ENCODE data around the gene NEURL3. TPM values are rescaled to one million over a fixed set of nuclear protein-coding genes. Genes with fewer than 3 reads are reported as not detected.

Gene NEURL3
- total and polyA plus RNA-seq, 7 donors = 0.36 to 6.4 (median 3.5) TPM; not detected in 3

- WGBS, 2 donors = 94 to 98% methylated on average over 4 of the region's 4 CpGs
- H3K4me3 ChIP-seq = no peak overlapping the region
- TF ChIP-seq, protein P1, sequence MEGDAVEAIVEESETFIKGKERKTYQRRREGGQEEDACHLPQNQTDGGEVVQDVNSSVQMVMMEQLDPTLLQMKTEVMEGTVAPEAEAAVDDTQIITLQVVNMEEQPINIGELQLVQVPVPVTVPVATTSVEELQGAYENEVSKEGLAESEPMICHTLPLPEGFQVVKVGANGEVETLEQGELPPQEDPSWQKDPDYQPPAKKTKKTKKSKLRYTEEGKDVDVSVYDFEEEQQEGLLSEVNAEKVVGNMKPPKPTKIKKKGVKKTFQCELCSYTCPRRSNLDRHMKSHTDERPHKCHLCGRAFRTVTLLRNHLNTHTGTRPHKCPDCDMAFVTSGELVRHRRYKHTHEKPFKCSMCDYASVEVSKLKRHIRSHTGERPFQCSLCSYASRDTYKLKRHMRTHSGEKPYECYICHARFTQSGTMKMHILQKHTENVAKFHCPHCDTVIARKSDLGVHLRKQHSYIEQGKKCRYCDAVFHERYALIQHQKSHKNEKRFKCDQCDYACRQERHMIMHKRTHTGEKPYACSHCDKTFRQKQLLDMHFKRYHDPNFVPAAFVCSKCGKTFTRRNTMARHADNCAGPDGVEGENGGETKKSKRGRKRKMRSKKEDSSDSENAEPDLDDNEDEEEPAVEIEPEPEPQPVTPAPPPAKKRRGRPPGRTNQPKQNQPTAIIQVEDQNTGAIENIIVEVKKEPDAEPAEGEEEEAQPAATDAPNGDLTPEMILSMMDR (IDR thresholded peaks at IDR 0.05) = no peak
- TF ChIP-seq EP300 (IDR thresholded peaks at IDR 0.05) = no peak
- TF ChIP-seq POLR2A (IDR thresholded peaks at IDR 0.05) = no peak
- no peak for TF ChIP-seq POLR2AphosphoS5 (IDR thresholded peaks at IDR 0.05)
- peaks cover 0 to 22% (median 17%) of the 10 kb centered on the region in 4 donors for H3K4me1 ChIP-seq
- intact Hi-C loops (cut with DNase I) = no loop called here
- DNase-seq = no peak
- H3K27ac ChIP-seq = no peak overlapping the region
- H3K9me3 ChIP-seq = peaks cover 0 to 1% (median 0%) of the 10 kb centered on the region in 4 donors
- no peaks in the 10 kb centered on the region for H3K36me3 ChIP-seq
- no peaks in the 10 kb centered on the region for H3K27me3 ChIP-seq
Measured at GRCh38 chr2:96512341-96512740, 7.2 kb upstream of the NEURL3 start.

DNA sequence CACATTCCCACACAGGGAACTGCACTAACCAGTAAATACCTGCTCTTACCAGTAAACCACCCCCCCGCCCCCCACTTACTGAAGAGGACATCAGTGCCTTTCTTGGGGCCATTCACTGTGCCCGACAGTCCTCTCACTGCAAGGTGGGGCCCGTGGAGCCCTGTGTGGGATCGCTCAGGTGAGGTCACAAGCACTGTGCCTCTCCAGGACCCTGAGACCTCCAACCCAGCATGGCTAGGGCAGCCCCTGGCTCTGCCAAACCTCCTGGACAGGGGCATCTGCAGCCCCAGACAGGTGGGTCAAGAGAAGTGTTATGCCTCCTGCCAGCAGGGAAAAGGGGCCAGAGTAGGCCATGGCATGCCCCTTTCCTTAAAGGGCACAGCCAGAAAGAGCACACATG lies 6.7 kb upstream of the NEURL3 start:
- TF ChIP-seq POLR2AphosphoS5 (IDR thresholded peaks at IDR 0.05) (no peak), EP300 (IDR thresholded peaks at IDR 0.05) (no peak), POLR2A (IDR thresholded peaks at IDR 0.05) (no peak)
- TF ChIP-seq, protein P1 (IDR thresholded peaks at IDR 0.05) = no peak
- Histone ChIP-seq H3K36me3 (no peaks in the 10 kb centered on the region), H3K27me3 (no peaks in the 10 kb centered on the region), H3K4me3 (no peak overlapping the region), H3K9me3 (no peaks in the 10 kb centered on the region), H3K27ac (no peak overlapping the region), H3K4me1 (peaks cover 0 to 22% (median 17%) of the 10 kb centered on the region in 4 donors)
- WGBS, 2 donors = 87 to 88% methylated on average over 4 of the region's 4 CpGs
- no peak for DNase-seq
- intact Hi-C loops (cut with DNase I) = no loop called here

- DNase-seq = no peak
- TF ChIP-seq POLR2A (IDR thresholded peaks at IDR 0.05) (no peak), POLR2AphosphoS5 (IDR thresholded peaks at IDR 0.05) (no peak), EP300 (IDR thresholded peaks at IDR 0.05) (no peak)
- TF ChIP-seq, protein P1 (IDR thresholded peaks at IDR 0.05) = no peak
- H3K4me3 ChIP-seq = no peak overlapping the region
- intact Hi-C loops (cut with DNase I) = no loop called here
- no peaks in the 10 kb centered on the region for H3K27me3 ChIP-seq
- peaks cover 0 to 22% (median 17%) of the 10 kb centered on the region in 4 donors for H3K4me1 ChIP-seq
- no peaks in the 10 kb centered on the region for H3K36me3 ChIP-seq
- 85 to 90% methylated on average over 6 of the region's 6 CpGs for WGBS, 2 donors
- H3K27ac ChIP-seq = no peak overlapping the region
- no peaks in the 10 kb centered on the region for H3K9me3 ChIP-seq
Measured at GRCh38 chr2:96510931-96511595, 5.9 kb upstream of the NEURL3 start.

- TF ChIP-seq POLR2AphosphoS5 (IDR thresholded peaks at IDR 0.05) = no peak
- no peak for TF ChIP-seq EP300 (IDR thresholded peaks at IDR 0.05)
- no peak for TF ChIP-seq POLR2A (IDR thresholded peaks at IDR 0.05)
- TF ChIP-seq, protein P1 (IDR thresholded peaks at IDR 0.05) = no peak
- H3K4me1 ChIP-seq = peaks cover 0 to 22% (median 17%) of the 10 kb centered on the region in 4 donors
- DNase-seq = no peak
- H3K36me3 ChIP-seq = no peaks in the 10 kb centered on the region
- H3K4me3 ChIP-seq = no peak overlapping the region
- H3K27me3 ChIP-seq = no peaks in the 10 kb centered on the region
- 55 to 60% methylated on average over 11 of the region's 11 CpGs for WGBS, 2 donors
- no peak overlapping the region for H3K27ac ChIP-seq
- no peaks in the 10 kb centered on the region for H3K9me3 ChIP-seq
- intact Hi-C loops (cut with DNase I) = loop anchor here (1.0 to 10.0 kb wide), 5 partner anchors 39 to 375 kb away; partner anchors contain the start of gene ASTL
Measured at GRCh38 chr2:96509847-96510230, 4.7 kb upstream of the NEURL3 start.

Data from sigmoid colon (tissue), 7 donors.